Liver (tissue), 9 donors: ENCODE measurements around the gene DAGLA. TPM values are rescaled to one million over a fixed set of nuclear protein-coding genes. Genes with fewer than 3 reads are reported as not detected.

ENCODE experiments used
- DNase-seq: peaks from one replicate; pipeline ENCODE4 v3.0.0-alpha.2; 2017; ENCODE audit warnings: low spot score
- H3K27ac ChIP-seq, 2 donors: one replicate each; pipeline ENCODE4 v1.7.0; 2013; ENCODE audit warnings: inconsistent platforms in 2 of 2, low read length in 2 of 2, control low read depth in 1 of 2, low read depth in 1 of 2, mild to moderate bottlenecking in 1 of 2
- H3K27me3 ChIP-seq, 4 donors: one replicate each; pipeline versions ENCODE4 v1.6.1 to v1.7.0; 2013; ENCODE audit warnings: low read length in 3 of 4, inconsistent platforms in 1 of 4, mild to moderate bottlenecking in 1 of 4, moderate library complexity in 1 of 4; ENCODE audit not compliant: control insufficient read depth in 4 of 4, insufficient read depth in 4 of 4
- H3K36me3 ChIP-seq, 4 donors: one replicate each; pipeline versions ENCODE4 v1.6.1 to v1.7.0; 2013; ENCODE audit warnings: low read length in 3 of 4, mild to moderate bottlenecking in 3 of 4, low read depth in 1 of 4, moderate library complexity in 1 of 4; ENCODE audit not compliant: control insufficient read depth in 4 of 4, insufficient read depth in 3 of 4
- H3K4me1 ChIP-seq, 4 donors: one replicate each; pipeline versions ENCODE4 v1.6.1 to v1.7.0; 2013; ENCODE audit warnings: low read length in 3 of 4, mild to moderate bottlenecking in 3 of 4, moderate library complexity in 1 of 4; ENCODE audit not compliant: control insufficient read depth in 4 of 4, insufficient read depth in 4 of 4
- H3K4me3 ChIP-seq, 3 donors: one replicate each; pipeline versions ENCODE4 v1.6.1 to v1.7.0; 2013; ENCODE audit warnings: low read length in 3 of 3, control low read depth in 1 of 3, low read depth in 1 of 3, mild to moderate bottlenecking in 1 of 3
- H3K9ac ChIP-seq, 2 donors: one replicate each; pipeline ENCODE4 v1.7.0; 2013; ENCODE audit warnings: low read length in 2 of 2, mild to moderate bottlenecking in 2 of 2, moderate library complexity in 2 of 2, control low read depth in 1 of 2, low read depth in 1 of 2
- H3K9me3 ChIP-seq, 4 donors: one replicate each; pipeline versions ENCODE4 v1.6.1 to v1.7.0; 2013; ENCODE audit warnings: low read length in 3 of 4; ENCODE audit not compliant: control insufficient read depth in 4 of 4
- ATF3 ChIP-seq: IDR thresholded peaks from 2 replicates; pipeline ENCODE4 v1.6.1; 2016; ENCODE audit warnings: antibody characterized with exemption
- FOXA1 ChIP-seq: IDR thresholded peaks from 2 replicates; pipeline ENCODE4 v1.6.1; 2016; ENCODE audit warnings: antibody characterized with exemption
- FOXA2 ChIP-seq: IDR thresholded peaks from 2 replicates; pipeline ENCODE4 v1.6.1; 2016; ENCODE audit warnings: antibody characterized with exemption
- JUND ChIP-seq, 2 donors: IDR thresholded peaks; 2 replicates each; pipeline ENCODE4 v1.6.1; 2016; ENCODE audit warnings: antibody characterized with exemption in 2 of 2
- NR2F2 ChIP-seq: IDR thresholded peaks from 2 replicates; pipeline ENCODE4 v1.6.1; 2016; ENCODE audit warnings: antibody characterized with exemption
- REST ChIP-seq: IDR thresholded peaks from 2 replicates; pipeline ENCODE4 v1.6.1; 2016; ENCODE audit warnings: antibody characterized with exemption, mild to moderate bottlenecking
- SP1 ChIP-seq: IDR thresholded peaks from 2 replicates; pipeline ENCODE4 v1.6.1; 2018; ENCODE audit warnings: antibody characterized with exemption, mild to moderate bottlenecking
- TAF1 ChIP-seq: conservative IDR thresholded peaks from 2 replicates; pipeline ENCODE4 v1.6.1; 2016; ENCODE audit warnings: antibody characterized with exemption, mild to moderate bottlenecking
- WGBS: extraction: QIAGEN DNeasy Blood & Tissue Kit; methylation state at CpG from one replicate; pipeline ENCODE4 v1.1.7; 2013; 5-methylcytosine and 5-hydroxymethylcytosine counted together
- polyA plus RNA-seq, 2 donors: library from polyadenylated mRNA; stranded (reverse) in 1 of 2; unstranded in 1 of 2; fragments of 200-250 nt in 1 of 2; fragments of >200 nt in 1 of 2; fragmentation: Nextera tagmentation in 1 of 2; extraction: Ambion mirVana in 1 of 2; gene quantifications; one replicate each; pipeline versions ENCODE4 v1.2.1 to v1.2.3, GENCODE V29; 2013 to 2015
- total RNA-seq, 2 donors: library from RNA; depleted of rRNA; stranded (reverse); fragments of >200 nt; gene quantifications; one replicate each; pipeline ENCODE4 v1.2.3, GENCODE V29; 2014
- TF ChIP-seq, protein P1 (sequence below): IDR thresholded peaks from 2 replicates; pipeline ENCODE4 v1.6.1; 2016; ENCODE audit warnings: antibody characterized with exemption
- donor health status: healthy.
- donor health status: healthy.
- donor health status: healthy.
- donor health status: healthy.
- donor health status: healthy.

Gene DAGLA
- total and polyA plus RNA-seq, 4 donors: 0.13 to 0.84 (median 0.60) TPM

DNA sequence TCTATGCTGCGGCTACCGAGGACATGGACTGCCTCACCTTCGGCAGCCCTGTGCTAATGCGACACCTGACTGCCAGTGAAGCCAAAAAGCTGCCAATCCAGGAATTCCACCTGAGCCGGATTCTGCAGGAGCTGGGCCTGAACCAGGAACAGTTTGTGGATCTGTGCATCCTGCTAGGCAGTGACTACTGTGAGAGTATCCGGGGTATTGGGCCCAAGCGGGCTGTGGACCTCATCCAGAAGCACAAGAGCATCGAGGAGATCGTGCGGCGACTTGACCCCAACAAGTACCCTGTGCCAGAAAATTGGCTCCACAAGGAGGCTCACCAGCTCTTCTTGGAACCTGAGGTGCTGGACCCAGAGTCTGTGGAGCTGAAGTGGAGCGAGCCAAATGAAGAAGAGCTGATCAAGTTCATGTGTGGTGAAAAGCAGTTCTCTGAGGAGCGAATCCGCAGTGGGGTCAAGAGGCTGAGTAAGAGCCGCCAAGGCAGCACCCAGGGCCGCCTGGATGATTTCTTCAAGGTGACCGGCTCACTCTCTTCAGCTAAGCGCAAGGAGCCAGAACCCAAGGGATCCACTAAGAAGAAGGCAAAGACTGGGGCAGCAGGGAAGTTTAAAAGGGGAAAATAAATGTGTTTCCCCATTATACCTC is 115.8 kb downstream of the DAGLA start:
- TF ChIP-seq ATF3 (no peak), FOXA2 (no peak), JUND (IDR thresholded peaks at IDR 0.05) (no peak), REST (no peak), SP1 (no peak), TAF1 (no peak), FOXA1 (no peak), NR2F2 (no peak)
- TF ChIP-seq, protein P1, sequence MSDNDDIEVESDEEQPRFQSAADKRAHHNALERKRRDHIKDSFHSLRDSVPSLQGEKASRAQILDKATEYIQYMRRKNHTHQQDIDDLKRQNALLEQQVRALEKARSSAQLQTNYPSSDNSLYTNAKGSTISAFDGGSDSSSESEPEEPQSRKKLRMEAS: no peak
- H3K27ac ChIP-seq: no peak overlapping the region
- peaks cover 0 to 27% (median 22%) of the 10 kb centered on the region in 4 donors for H3K4me1 ChIP-seq

More for the DNA sequence above, 115.8 kb downstream of the DAGLA start:
- Histone ChIP-seq H3K9me3 (no peaks in the 10 kb centered on the region), H3K36me3 (no peaks in the 10 kb centered on the region), H3K9ac (no peak overlapping the region), H3K4me3 (no peak overlapping the region), H3K27me3 (no peaks in the 10 kb centered on the region)
- DNase-seq: no peak
- WGBS: 91% methylated on average over 18 of the region's 18 CpGs

Other genes with a start within 250 kb of the DAGLA start
- under 1 TPM in 1 of 2 donors, not detected in 1; 0.08 TPM for gene LRRC10B, start 171.6 kb upstream of the DAGLA start, total RNA-seq
- gene LRRC10B, start 171.6 kb upstream of the DAGLA start, polyA plus RNA-seq: under 1 TPM in 1 of 2 donors, not detected in 1; 0.03 TPM
- gene SYT7, start 99.3 kb upstream of the DAGLA start, total RNA-seq: 100 to 1,000 TPM in 1 of 2 donors, 1 to 10 TPM in 1; 2.1 to 114 TPM
- 10 to 100 TPM; 15.2 to 46.4 TPM for gene SYT7, start 99.3 kb upstream of the DAGLA start, polyA plus RNA-seq
- gene MYRF, start 72.2 kb downstream of the DAGLA start, total RNA-seq: 1 to 10 TPM; 3.5 to 6.5 TPM
- 1 to 10 TPM; 4.4 to 4.5 TPM for gene MYRF, start 72.2 kb downstream of the DAGLA start, polyA plus RNA-seq
- 10 to 100 TPM; 31.0 to 77.8 TPM for gene TMEM258, start 112.2 kb downstream of the DAGLA start, total RNA-seq
- 100 to 1,000 TPM; 120 to 136 TPM for gene TMEM258, start 112.2 kb downstream of the DAGLA start, polyA plus RNA-seq
- gene FEN1, start 112.5 kb downstream of the DAGLA start, total RNA-seq: 10 to 100 TPM in 1 of 2 donors, 1 to 10 TPM in 1; 9.0 to 46.5 TPM
- 10 to 100 TPM in 1 of 2 donors, 1 to 10 TPM in 1; 4.5 to 10.0 TPM for gene FEN1, start 112.5 kb downstream of the DAGLA start, polyA plus RNA-seq
- 100 to 1,000 TPM in 1 of 2 donors, 10 to 100 TPM in 1; 72.7 to 137 TPM for gene FADS1, start 136.6 kb downstream of the DAGLA start, total RNA-seq
- gene FADS1, start 136.6 kb downstream of the DAGLA start, polyA plus RNA-seq: 10 to 100 TPM; 16.8 to 44.8 TPM
- 100 to 1,000 TPM in 1 of 2 donors, 10 to 100 TPM in 1; 65.4 to 281 TPM for gene FADS2, start 147.9 kb downstream of the DAGLA start, total RNA-seq
- gene FADS2, start 147.9 kb downstream of the DAGLA start, polyA plus RNA-seq: 100 to 1,000 TPM in 1 of 2 donors, 1 to 10 TPM in 1; 2.8 to 104 TPM
- gene FADS3, start 211.2 kb downstream of the DAGLA start, total RNA-seq: 10 to 100 TPM in 1 of 2 donors, 1 to 10 TPM in 1; 8.3 to 13.6 TPM
- 10 to 100 TPM in 1 of 2 donors, 1 to 10 TPM in 1; 8.9 to 11.7 TPM for gene FADS3, start 211.2 kb downstream of the DAGLA start, polyA plus RNA-seq
- 10 to 100 TPM in 1 of 2 donors, 1 to 10 TPM in 1; 5.0 to 41.6 TPM for gene RAB3IL1, start 237.2 kb downstream of the DAGLA start, total RNA-seq
- gene RAB3IL1, start 237.2 kb downstream of the DAGLA start, polyA plus RNA-seq: 1 to 10 TPM; 2.1 to 5.8 TPM